A673 (cell line): ENCODE results near the gene RBM34. TPM values are rescaled to one million over a fixed set of nuclear protein-coding genes. Genes with fewer than 3 reads are reported as not detected.
"Not testable (repeated sequence)": the region's sequence is repeated elsewhere in the genome, so short reads cannot be mapped to it uniquely, and the experiment has no call there.

Source experiments
- BruUV-seq: library from RNA; stranded (reverse); fragments of 400-500 nt; replicated peaks from 2 replicates; lab custom pipeline; 2021; lab: Mats Ljungman, UMichigan
- CTCF ChIA-PET: fragments of 300-600 bp; sonication (Branson Sonifier 250); formaldehyde crosslinking; loops from one replicate; lab custom pipeline; 2022; ENCODE audit warnings: antibody characterized with exemption; lab: Charles Lee
- POLR2A ChIA-PET: fragments of 300-600 bp; sonication (Branson Sonifier 250); formaldehyde crosslinking; loops from one replicate; lab custom pipeline; 2022; ENCODE audit warnings: antibody characterized with exemption; ENCODE audit not compliant: low non-redundant PET; lab: Charles Lee
- DNase-seq: peaks from one replicate; pipeline ENCODE4 v3.0.0-alpha.2; 2015; ENCODE audit warnings: low spot score
- H3K27ac ChIP-seq: fragments of 200-600 bp; sonication (generic); 2 replicates; pipeline ENCODE4 v1.5.1; 2016; ENCODE audit warnings: mixed run types, low read depth, mild to moderate bottlenecking, mixed read lengths, antibody characterized with exemption, low read length; ENCODE audit not compliant: poor library complexity, severe bottlenecking
- H3K27me3 ChIP-seq: fragments of 200-600 bp; sonication (generic); replicated peaks from 2 replicates; pipeline ENCODE4 v1.6.1; 2017; ENCODE audit warnings: mixed run types, low read depth, mild to moderate bottlenecking, mixed read lengths, antibody characterized with exemption, low read length; ENCODE audit not compliant: insufficient read depth, poor library complexity
- H3K36me3 ChIP-seq: fragments of 200-600 bp; sonication (generic); 2 replicates; pipeline ENCODE4 v1.6.1; 2016; ENCODE audit warnings: mixed run types, mild to moderate bottlenecking, mixed read lengths, antibody characterized with exemption, low read length; ENCODE audit not compliant: insufficient read depth, poor library complexity, severe bottlenecking
- H3K4me1 ChIP-seq: fragments of 200-600 bp; sonication (generic); 2 replicates; pipeline ENCODE4 v1.6.1; 2017; ENCODE audit warnings: mixed run types, mild to moderate bottlenecking, mixed read lengths, antibody characterized with exemption, low read length; ENCODE audit not compliant: insufficient read depth, poor library complexity, severe bottlenecking
- H3K4me3 ChIP-seq: fragments of 200-600 bp; sonication (generic); 2 replicates; pipeline ENCODE4 v1.5.1; 2016; ENCODE audit warnings: low read depth, mixed run types, mild to moderate bottlenecking, mixed read lengths, low read length; ENCODE audit not compliant: poor library complexity, severe bottlenecking
- H3K9me3 ChIP-seq: fragments of 200-600 bp; sonication (generic); 2 replicates; pipeline ENCODE4 v1.6.1; 2016; ENCODE audit warnings: mixed run types, low read depth, mild to moderate bottlenecking, mixed read lengths, antibody characterized with exemption, low read length; ENCODE audit not compliant: poor library complexity, severe bottlenecking
- CTCF ChIP-seq: fragments of 300-800, 200-600 bp; sonication (generic); conservative IDR thresholded peaks from 2 replicates; pipeline ENCODE4 v1.5.1; 2017; ENCODE audit warnings: low read depth, mild to moderate bottlenecking, antibody characterized with exemption, low read length, moderate library complexity, mixed read lengths
- EZH2 ChIP-seq: fragments of 200-600 bp; sonication (generic); IDR thresholded peaks from 2 replicates; pipeline ENCODE4 v1.6.1; 2017; ENCODE audit warnings: borderline replicate concordance, low read depth, mild to moderate bottlenecking, mixed read lengths, antibody characterized with exemption, low read length; ENCODE audit not compliant: poor library complexity, severe bottlenecking
- intact Hi-C: fragments of 100-400 bp; cut with micrococcal nuclease; formaldehyde crosslinking; loops from one replicate; pipeline ENCODE4 v1.10.0; 2022; ENCODE audit not compliant: unreplicated experiment
- microRNA-seq: library from miRNA; unstranded; fragments of <30 nt; microRNA quantifications from one replicate; pipeline ENCODE4 v1.2.0, GENCODE V29; 2021
- total RNA-seq: library from RNA; stranded (reverse); gene quantifications from 2 replicates; pipeline ENCODE4 v1.2.3, GENCODE V29; 2021

The RBM34 gene
- total RNA-seq, 1 experiment from 2014 or later = 69.4 TPM

DNA sequence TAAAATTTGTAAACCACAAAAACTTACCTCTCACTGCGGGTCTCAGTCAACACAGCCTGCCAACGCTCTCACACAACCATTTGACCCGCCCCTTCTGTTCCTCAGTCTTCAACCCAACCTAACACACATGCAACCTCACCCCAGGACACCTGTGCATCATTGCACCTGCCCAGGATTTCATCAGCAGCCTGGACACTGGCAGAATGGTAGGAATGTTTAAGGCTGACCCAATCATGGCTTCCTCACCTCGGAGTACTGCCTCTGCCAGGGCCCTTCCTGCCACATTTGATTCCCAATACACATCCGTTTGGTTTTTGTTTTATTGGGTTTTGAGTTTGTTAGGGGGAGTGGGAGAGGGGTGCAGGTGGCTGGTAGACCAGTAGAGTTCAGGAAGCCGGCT is 73.1 kb downstream of the RBM34 start:
- intact Hi-C loops = no loop called here
- CTCF ChIA-PET = no interaction called here
- POLR2A ChIA-PET = no interaction called here

GRCh38 chr1:235085411-235086117 is 75.5 kb downstream of the RBM34 start:
- H3K27me3 ChIP-seq, POLR2A ChIA-PET, H3K9me3 ChIP-seq, H3K4me3 ChIP-seq, DNase-seq, H3K36me3 ChIP-seq, H3K27ac ChIP-seq, BruUV-seq, intact Hi-C loops, CTCF ChIA-PET, H3K4me1 ChIP-seq: not testable (repeated sequence)

More for the DNA sequence above, 73.1 kb downstream of the RBM34 start:
- Histone ChIP-seq H3K4me1 (no peaks in the 10 kb centered on the region), H3K9me3 (no peaks in the 10 kb centered on the region), H3K27me3 (no peaks in the 10 kb centered on the region), H3K36me3 (no peaks in the 10 kb centered on the region), H3K4me3 (no peak overlapping the region), H3K27ac (no peak overlapping the region)
- BruUV-seq = no TSS peak
- DNase-seq = no peak
- no peak for TF ChIP-seq EZH2
- TF ChIP-seq CTCF = no peak

Small RNA genes within 50 kb of the gene (microRNA-seq; reads per million reads assigned to microRNA genes)
- not detected for gene MIR4753

Other genes starting within 250 kb of the RBM34 start
- gene TOMM20, start 32.4 kb downstream of the RBM34 start, total RNA-seq = 72.6 and 74.0 TPM in 2 replicates
- gene ARID4B, start 166.9 kb upstream of the RBM34 start, total RNA-seq = 17.6 and 18.1 TPM in 2 replicates
- gene GGPS1, start 167.3 kb upstream of the RBM34 start, total RNA-seq = 26.8 and 30.4 TPM in 2 replicates
- 22.1 and 26.3 TPM in 2 replicates for gene TBCE, start 206.2 kb upstream of the RBM34 start, total RNA-seq